GM21526 (cell line): ENCODE results near the gene PRICKLE1.
A peak's percentile ranks its signal among the peaks of the same experiment; 100 is the strongest.

Source experiments
- ATAC-seq: cut with Tn5 transposase; IDR thresholded peaks from one replicate; pipeline ENCODE4 v1.9.1; 2021; ENCODE audit warnings: moderate library complexity; ENCODE audit not compliant: unreplicated experiment, low FRiP score

The PRICKLE1 gene

DNA sequence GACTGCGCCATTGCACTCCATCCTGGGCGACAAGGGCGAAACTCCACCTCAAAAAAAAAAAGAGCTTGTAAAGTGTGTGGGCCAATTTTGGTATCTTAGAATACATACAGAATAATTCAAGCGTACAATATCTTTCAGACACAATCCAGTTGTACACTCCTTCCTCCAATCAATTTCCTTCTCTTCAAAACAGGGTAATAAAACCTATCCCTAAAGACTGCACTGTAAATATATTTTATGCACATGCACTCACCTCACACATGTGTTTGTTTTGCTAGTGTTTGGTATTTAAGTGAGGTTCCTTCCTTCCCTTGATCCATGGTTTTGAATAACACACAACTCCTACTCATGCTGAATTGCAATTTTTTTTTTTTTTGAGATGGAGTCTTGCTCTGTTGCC, 125.9 kb downstream of the PRICKLE1 start:
- no peak for ATAC-seq

DNA sequence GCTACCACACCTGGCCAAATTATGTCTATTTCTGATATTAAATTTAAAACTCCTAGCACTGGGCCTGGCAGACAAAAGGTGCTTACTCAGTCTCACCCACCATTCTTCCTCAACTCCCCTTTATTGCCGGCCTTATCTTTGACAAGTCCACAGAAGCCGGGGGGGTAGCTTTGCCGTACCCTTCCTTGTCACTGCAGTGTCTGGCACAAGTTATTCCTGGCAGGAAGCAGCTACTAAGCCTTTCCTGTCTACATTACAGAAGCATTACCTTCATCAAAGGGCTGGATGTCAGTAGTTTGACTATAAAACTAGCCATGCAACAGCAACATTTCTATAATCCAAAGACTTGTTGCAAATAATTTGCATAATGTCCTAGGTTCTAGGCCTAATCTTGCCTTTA, 127.1 kb downstream of the PRICKLE1 start:
- no peak for ATAC-seq

DNA sequence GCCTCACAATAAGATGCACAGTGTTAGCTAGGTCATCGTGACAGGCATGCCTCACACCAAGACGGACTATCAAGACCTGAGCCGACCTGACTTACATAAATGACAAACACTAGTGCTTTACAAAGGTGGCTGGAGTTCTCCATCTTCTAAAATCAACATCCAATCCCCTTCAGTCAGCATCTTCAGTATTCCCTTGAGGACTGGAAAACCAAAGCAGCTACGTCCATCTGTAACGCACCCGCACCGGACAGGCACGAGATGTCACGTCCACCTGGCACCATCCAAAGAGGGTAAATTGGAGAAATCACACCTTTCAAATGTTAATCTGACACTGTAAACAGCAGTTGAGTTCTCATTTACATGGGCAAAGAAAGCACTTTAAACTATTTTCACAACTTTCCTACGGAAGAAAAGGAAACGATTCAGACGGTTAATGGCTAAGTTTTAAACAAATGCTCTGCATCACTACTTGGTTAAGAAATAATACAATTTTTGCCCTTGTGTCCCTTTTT, 130.2 kb downstream of the PRICKLE1 start:
- no peak for ATAC-seq

GRCh38 chr12:42458575-42458974, 131.0 kb downstream of the PRICKLE1 start:
- ATAC-seq: no peak

- ATAC-seq: no peak
These were observed 139.3 kb downstream of the PRICKLE1 start for GRCh38 chr12:42450248-42450647.

DNA sequence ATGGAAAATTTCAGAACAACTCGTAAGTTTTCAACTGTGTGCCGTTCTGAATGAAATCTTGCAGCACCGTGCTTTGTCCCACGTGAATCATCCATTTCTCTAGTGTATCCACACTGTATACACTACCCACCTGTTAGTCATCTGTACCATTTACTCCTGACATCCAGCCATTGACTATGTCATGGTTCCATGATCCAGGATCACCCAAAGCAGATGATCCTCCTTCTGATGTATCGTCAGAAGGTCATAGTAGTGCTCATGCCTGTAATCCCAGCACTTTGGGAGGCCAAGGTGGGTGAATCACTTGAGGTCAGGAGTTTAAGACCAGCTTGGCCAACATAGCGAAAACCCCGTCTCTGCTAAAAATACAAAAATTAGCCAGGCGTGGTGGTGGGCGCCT, 140.7 kb downstream of the PRICKLE1 start:
- no peak for ATAC-seq

GRCh38 chr12:42447371-42447786, 142.2 kb downstream of the PRICKLE1 start:
- ATAC-seq: no peak

GRCh38 chr12:42446761-42447160, 142.8 kb downstream of the PRICKLE1 start:
- ATAC-seq: no peak

GRCh38 chr12:42445891-42446290, 143.7 kb downstream of the PRICKLE1 start:
- ATAC-seq: no peak

DNA sequence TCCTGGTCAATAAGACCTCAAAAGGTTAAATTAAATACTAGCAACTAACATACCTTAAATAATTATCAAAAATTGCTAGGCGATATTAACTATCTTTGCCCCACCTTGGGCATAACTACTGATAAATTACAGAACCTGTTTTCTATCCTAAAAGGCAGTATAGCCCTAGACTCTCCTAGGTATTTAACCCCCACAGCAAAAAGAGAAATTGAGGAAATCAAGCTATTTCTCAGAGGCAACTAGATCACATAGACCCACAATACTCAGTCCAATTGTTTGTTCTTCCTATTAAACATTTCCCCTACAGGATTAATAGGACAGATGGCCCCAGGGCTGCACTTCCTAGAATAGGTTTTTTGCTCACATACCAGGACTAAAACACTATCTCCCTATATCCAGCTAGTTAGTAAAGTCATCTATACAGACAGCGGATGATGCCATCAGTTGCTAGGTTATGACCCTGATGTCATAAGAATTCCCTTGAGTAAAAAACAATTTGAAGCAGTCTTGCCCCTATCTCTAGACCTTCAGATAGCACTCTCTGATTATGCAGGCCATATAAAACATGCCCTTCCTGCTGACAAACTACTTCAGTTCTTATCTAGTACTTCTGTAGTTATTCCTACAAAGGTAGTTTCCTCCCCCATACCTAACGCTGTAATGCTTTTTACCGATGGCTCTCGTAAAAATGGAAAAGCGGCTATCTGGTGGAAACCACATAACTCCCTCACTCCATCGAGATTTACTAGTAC, 145.2 kb downstream of the PRICKLE1 start:
- no peak for ATAC-seq

GRCh38 chr12:42442888-42443287, 146.7 kb downstream of the PRICKLE1 start:
- ATAC-seq: no peak

DNA sequence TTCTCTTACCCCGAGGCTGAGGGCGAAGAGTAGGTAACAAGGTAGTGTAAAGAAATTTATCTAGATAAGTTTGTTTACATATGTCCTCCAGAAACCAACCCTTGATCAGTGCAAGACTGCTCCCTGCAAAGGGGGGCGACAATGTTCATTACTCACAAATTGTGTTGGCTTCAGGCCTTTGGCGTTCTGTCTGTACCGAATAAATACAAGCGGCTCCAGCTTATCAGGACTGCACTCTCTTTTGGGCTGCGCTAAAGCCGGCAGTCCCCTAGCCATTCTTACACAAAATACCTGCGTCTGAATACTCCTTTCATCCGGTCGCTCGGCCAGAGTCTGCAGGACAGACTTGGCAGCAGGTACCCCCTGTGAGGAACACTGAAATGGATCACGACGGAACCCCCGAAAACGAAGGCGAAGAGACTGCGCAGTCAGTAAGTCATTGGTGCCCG, 147.2 kb downstream of the PRICKLE1 start:
- no peak for ATAC-seq

DNA sequence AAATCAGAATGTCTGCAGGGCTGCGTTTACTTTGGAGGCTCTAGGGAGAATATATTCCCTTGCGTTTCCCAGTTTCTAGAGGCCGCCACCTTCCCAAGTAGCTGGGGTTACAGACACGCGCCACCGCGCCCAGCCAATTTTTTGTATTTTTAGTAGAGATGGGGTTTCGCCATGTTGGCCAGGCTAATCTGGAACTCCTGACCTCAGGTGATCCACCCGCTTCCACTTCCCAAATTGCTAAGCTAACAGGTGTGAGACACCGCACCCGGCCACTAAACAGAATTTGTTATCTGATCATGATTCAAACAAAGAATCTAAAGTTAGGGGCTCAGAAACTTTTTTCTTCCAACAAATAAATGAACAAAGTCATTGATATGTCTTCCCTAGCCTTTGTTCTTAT, 148.9 kb downstream of the PRICKLE1 start:
- no peak for ATAC-seq

- ATAC-seq: no peak
These were observed 156.9 kb downstream of the PRICKLE1 start for GRCh38 chr12:42432517-42433140.

DNA sequence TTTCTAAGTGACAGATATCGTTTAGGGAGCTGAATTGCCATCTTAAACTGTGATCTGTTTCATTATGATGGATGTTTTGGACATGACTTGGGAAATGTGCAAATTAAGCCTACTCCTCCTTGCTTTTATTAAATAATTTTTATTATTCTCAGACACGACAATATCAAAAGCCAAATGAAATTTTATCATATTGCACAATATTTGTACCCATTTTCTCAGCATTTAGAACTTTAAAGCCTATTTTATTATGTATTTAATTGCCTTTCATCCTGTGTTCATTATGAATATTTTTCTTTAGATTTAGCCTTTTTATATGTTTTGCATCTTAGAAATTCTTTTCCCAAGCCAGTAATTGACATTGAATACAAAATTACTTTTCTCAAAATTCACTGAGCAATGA, 160.7 kb downstream of the PRICKLE1 start:
- ATAC-seq: no peak

DNA sequence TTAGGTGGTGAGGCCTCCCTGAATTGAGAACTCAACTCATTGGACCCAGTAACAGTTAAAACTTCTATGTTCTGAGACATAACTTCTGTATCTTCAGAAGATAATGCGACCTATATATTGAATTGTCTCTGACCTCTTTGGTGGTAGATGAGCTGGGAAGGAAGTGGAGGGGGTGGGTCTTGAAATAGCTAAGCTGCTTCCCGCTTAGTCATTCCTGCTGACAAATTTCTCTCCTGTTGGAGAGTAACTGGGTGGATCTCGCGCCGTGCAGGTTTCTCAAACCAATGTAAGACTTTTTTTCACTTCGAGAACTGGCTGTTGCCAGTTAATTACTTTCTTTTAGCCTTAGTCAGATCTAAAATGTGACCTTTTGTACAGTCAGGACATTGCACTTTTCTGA, 162.8 kb downstream of the PRICKLE1 start:
- ATAC-seq: no peak

- ATAC-seq: peak; percentile 51
These were observed 166.8 kb downstream of the PRICKLE1 start for GRCh38 chr12:42422785-42423184.

GRCh38 chr12:42421844-42422779, 167.4 kb downstream of the PRICKLE1 start:
- ATAC-seq: peak; percentile 95

- ATAC-seq: no peak
These were observed 169.2 kb downstream of the PRICKLE1 start for GRCh38 chr12:42420395-42420794.

DNA sequence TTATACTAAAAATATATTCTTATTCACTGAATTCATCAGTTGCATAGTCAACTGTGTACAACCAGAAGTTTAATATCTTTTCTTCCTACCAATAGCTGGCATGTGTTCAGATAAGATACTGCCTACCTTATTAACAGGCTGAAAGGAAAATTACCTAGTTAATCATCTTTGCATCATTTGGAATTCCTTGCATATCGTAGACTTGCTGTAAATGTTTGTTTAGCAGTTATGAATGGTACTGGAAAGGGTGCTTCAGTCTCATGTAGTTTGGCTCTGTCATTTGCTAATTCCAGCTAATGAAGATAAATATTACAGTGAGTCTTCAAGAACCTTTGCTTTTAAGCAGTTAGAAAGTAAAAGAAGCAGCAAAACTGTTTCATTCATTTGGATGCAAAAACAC, 179.2 kb downstream of the PRICKLE1 start:
- no peak for ATAC-seq

DNA sequence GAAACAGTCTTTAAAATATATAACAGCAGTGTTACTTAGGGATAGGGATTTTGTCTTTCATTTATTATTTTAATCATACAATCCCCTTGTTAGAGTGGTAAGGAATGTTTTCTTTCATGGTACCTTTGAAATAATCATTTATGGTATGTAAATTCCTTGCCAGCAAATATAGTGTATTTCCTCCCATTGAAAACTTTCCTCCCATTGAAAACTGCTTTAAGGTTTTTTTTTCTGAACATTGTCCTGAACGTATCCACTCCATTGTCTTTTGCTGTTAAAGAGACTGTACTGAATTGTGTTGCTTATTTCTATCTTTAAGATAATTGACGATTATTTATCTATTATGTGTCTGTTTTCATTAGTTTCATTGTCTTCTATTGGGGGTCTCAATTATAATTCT, 180.1 kb downstream of the PRICKLE1 start:
- no peak for ATAC-seq
